ENCODE measurements around the gene COX7A2. TPM values are rescaled to one million over a fixed set of nuclear protein-coding genes. Genes with fewer than 3 reads are reported as not detected.

Gene COX7A2
- total and polyA plus RNA-seq, 2 of the 13 experiments (the other 11 are each of a cell fraction or from before 2014, with no cell fraction given) = 407 to 556 TPM

DNA sequence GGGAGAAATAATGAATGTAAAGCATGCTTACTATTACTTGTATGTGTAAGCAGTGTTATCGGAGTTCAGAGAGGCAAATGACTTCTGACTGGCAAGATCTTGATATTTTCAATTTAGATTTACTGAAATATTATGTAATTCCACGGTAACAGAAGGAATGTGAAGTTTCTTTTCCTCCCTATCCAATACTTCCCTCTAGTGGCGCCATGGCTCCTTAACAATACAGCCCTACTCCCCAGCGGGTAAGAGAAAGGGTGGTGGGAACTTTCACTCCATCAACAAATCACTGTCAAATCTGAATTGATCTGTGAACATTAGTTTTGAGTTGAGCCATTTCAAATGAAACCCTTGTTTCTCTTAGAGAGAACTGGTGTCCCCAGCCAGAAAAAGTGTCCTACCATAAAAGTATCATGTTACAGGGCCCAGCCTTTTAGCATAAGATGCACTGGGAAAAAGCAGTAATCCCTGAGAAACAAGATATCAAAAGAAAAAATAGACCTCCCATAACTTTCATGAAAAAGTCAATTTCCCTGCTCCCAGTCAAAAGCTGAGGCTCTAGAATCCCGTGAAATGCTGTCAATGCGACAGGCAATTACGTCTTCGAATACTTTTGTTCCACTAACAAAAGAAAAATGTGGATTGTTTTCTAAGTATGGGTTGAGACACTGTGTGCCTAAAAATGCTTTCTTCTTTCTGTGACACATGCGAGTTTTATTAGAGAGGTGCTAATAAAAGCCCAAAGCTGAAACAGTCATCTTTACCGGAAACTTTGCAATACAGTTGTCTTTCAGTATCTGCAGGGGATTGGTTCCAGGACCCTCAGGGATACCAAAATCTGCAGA lies 12.9 kb downstream of the COX7A2 start:
- H3K27ac ChIP-seq (ENCODE audit: extremely low read length, insufficient read depth, low read length) = no peak overlapping the region
- H3K9ac ChIP-seq (ENCODE audit: insufficient read depth, low read depth, low read length) = no peak overlapping the region
- ATAC-seq (peak; percentile 94), DNase-seq (ENCODE audit: low spot score) (peak; percentile 58), FAIRE-seq (peak; percentile 42)
- no peak overlapping the region for H3K4me2 ChIP-seq (ENCODE audit: low read depth, low read length)
- BruUV-seq (replicated peaks) = no TSS peak
- no peaks in the 10 kb centered on the region for H4K20me1 ChIP-seq (ENCODE audit: insufficient read depth, low read length)
- no peaks in the 10 kb centered on the region for H3K4me1 ChIP-seq (ENCODE audit: insufficient read depth, low read length)
- POLR2A ChIA-PET = no interaction called here
- no peaks in the 10 kb centered on the region for H3K27me3 ChIP-seq (ENCODE audit: control insufficient read depth in 1 of 2, insufficient read depth in 2 of 2, low read length in 2 of 2)
- H2AFZ ChIP-seq (ENCODE audit: low read length) = no peak overlapping the region
- intact Hi-C loops (cut with micrococcal nuclease; ENCODE audit: unreplicated experiment) = loop anchor here (2.0 kb wide), 1 partner anchor 20 kb away; no protein-coding TSS in a partner anchor
- no peaks in the 10 kb centered on the region for H3K79me2 ChIP-seq (ENCODE audit: insufficient read depth, low read length)
- CTCF ChIA-PET (ENCODE audit: low intra/inter-chr PET ratio, low total read pairs) = interaction anchor here (0.6 kb wide), 1 partner anchor 1376 kb away, joined by 4 read pairs; no protein-coding TSS in a partner anchor
- whole genome bisulfite sequencing (ENCODE audit: low lambda C conversion rate) = 40% methylated on average over 10 of the region's 10 CpGs
- H3K4me3 ChIP-seq (replicated peaks in 1 of 3; ENCODE audit: insufficient read depth in 1 of 3, low read depth in 2 of 3, low read length in 3 of 3) = no peak overlapping the region
- H3K36me3 ChIP-seq (replicated peaks in 1 of 2; ENCODE audit: control insufficient read depth in 1 of 2, insufficient read depth in 2 of 2, low read length in 2 of 2) = no peaks in the 10 kb centered on the region
- H3K9me3 ChIP-seq (ENCODE audit: low read length) = no peaks in the 10 kb centered on the region
- in situ Hi-C loops (cut with HindIII; ENCODE audit: extremely low pct_ligation_motif_present, low pct_unique_long_range_greater_than_20kb) = no loop called here
- TF ChIP-seq HNF1B (CRISPR knock-in tag; IDR thresholded peaks at IDR 0.05) = no peak
- TF ChIP-seq GATAD2A (CRISPR knock-in tag; IDR thresholded peaks at IDR 0.05) = peak; percentile 25; the same call in 1 of the 2 replicates
- TF ChIP-seq ARID3A (IDR thresholded peaks at IDR 0.05; ENCODE audit: low read depth, low read length) = 0 out of 2 replicates have a peak, but pooled peaks have one; percentile 28
- TF ChIP-seq IRX3 (CRISPR knock-in tag; IDR thresholded peaks at IDR 0.05; ENCODE audit: borderline replicate concordance, low read depth) = no peak
- no peak for TF ChIP-seq SALL1 (CRISPR knock-in tag; IDR thresholded peaks at IDR 0.05)
- no peak for TF ChIP-seq MYNN (CRISPR knock-in tag; IDR thresholded peaks at IDR 0.05; ENCODE audit: low read depth)
- TF ChIP-seq TEF (CRISPR knock-in tag; IDR thresholded peaks at IDR 0.05) = peak; percentile 66
- 0 out of 2 replicates have a peak, but pooled peaks have one; percentile 17 for TF ChIP-seq CEBPG (CRISPR knock-in tag; IDR thresholded peaks at IDR 0.05)
- no peak for TF ChIP-seq ZNF816 (CRISPR knock-in tag; IDR thresholded peaks at IDR 0.05; ENCODE audit: borderline replicate concordance)
- TF ChIP-seq ZNF782 (CRISPR knock-in tag; IDR thresholded peaks at IDR 0.05; ENCODE audit: borderline replicate concordance) = no peak
- TF ChIP-seq IRF9 (CRISPR knock-in tag; IDR thresholded peaks at IDR 0.05; ENCODE audit: borderline replicate concordance) = no peak
- no peak for TF ChIP-seq ZFAT (CRISPR knock-in tag; conservative IDR thresholded peaks at IDR 0.05)
- TF ChIP-seq TEAD3 (CRISPR knock-in tag; optimal IDR thresholded peaks at IDR 0.05; ENCODE audit: borderline replicate concordance) = peak; percentile 65
- TF ChIP-seq TGIF2 (CRISPR knock-in tag; IDR thresholded peaks at IDR 0.05) = no peak
- TF ChIP-seq ZNF652 (CRISPR knock-in tag; IDR thresholded peaks at IDR 0.05; ENCODE audit: borderline replicate concordance, low read depth) = no peak
- no peak for TF ChIP-seq ZNF574 (CRISPR knock-in tag; IDR thresholded peaks at IDR 0.05)

Measured in HepG2 (cell line).